HepG2 (cell line): ENCODE measurements around the gene DCTN3. TPM values are rescaled to one million over a fixed set of nuclear protein-coding genes. Genes with fewer than 3 reads are reported as not detected.
A peak's percentile ranks its signal among the peaks of the same experiment; 100 is the strongest.

ENCODE experiments used
- AHR ChIP-seq: IDR thresholded peaks from 2 replicates; pipeline ENCODE4 v1.6.1; 2018; ENCODE audit warnings: missing genetic modification reagents, missing compliant biosample characterization
- CENPT ChIP-seq: sonication (generic); formaldehyde crosslinking; IDR thresholded peaks from 2 replicates; pipeline ENCODE4 v1.8.0; 2022; ENCODE audit warnings: low read depth, mild to moderate bottlenecking, moderate library complexity, missing genetic modification reagents
- ETV6 ChIP-seq: sonication (generic); formaldehyde crosslinking; conservative IDR thresholded peaks from 2 replicates; pipeline ENCODE4 v1.4.0; 2020; ENCODE audit warnings: missing genetic modification reagents
- MAFG ChIP-seq: sonication (generic); formaldehyde crosslinking; IDR thresholded peaks from 2 replicates; pipeline ENCODE4 v1.5.1; 2020; ENCODE audit warnings: mild to moderate bottlenecking, missing genetic modification reagents
- MAFK ChIP-seq, 2 experiments: IDR thresholded peaks in 1 of 2; conservative IDR thresholded peaks in 1 of 2; 2 replicates each; pipeline ENCODE4 v1.6.1; 2011; ENCODE audit warnings: improper control_type of control experiment in 2 of 2, low read length in 2 of 2
- MED13 ChIP-seq: sonication (generic); formaldehyde crosslinking; IDR thresholded peaks from 2 replicates; pipeline ENCODE4 v1.5.0; 2020; ENCODE audit warnings: missing genetic modification reagents
- RAD51 ChIP-seq: fragments of 450-650 bp; IDR thresholded peaks from 2 replicates; pipeline ENCODE4 v1.6.1; 2016; ENCODE audit warnings: borderline replicate concordance
- RXRA ChIP-seq: sonication (generic); formaldehyde crosslinking; IDR thresholded peaks from 2 replicates; pipeline ENCODE4 v1.5.1; 2020; ENCODE audit warnings: missing genetic modification reagents
- ZNF205 ChIP-seq: IDR thresholded peaks from 2 replicates; pipeline ENCODE4 v1.6.1; 2018; ENCODE audit warnings: missing biosample characterization, missing genetic modification reagents
- ZNF550 ChIP-seq: sonication (generic); formaldehyde crosslinking; IDR thresholded peaks from 2 replicates; pipeline ENCODE4 v1.4.0; 2020; ENCODE audit warnings: mild to moderate bottlenecking, missing genetic modification reagents, borderline replicate concordance
- ZNF746 ChIP-seq: sonication (generic); formaldehyde crosslinking; IDR thresholded peaks from 2 replicates; pipeline ENCODE4 v1.8.0; 2022; ENCODE audit warnings: mild to moderate bottlenecking, missing genetic modification reagents
- ZNF879 ChIP-seq: sonication (generic); formaldehyde crosslinking; IDR thresholded peaks from 2 replicates; pipeline ENCODE4 v1.8.1; 2023; ENCODE audit warnings: missing genetic modification reagents
- ZNF883 ChIP-seq: sonication (generic); formaldehyde crosslinking; IDR thresholded peaks from 2 replicates; pipeline ENCODE4 v1.5.1; 2020; ENCODE audit warnings: mild to moderate bottlenecking, missing genetic modification reagents; ENCODE audit errors: not compliant biosample characterization
- polyA plus RNA-seq, 8 experiments: library from polyadenylated mRNA; depleted of rRNA in 3 of 8; stranded (reverse) in 7 of 8; unstranded in 1 of 8; fragments of >200 nt; fragmentation: Illumina TruSeq in 4 of 8; extraction: Trizol in 4 of 8; gene quantifications; 2 replicates each; pipeline versions ENCODE4 v1.2.1 to v1.2.3, GENCODE V29; 2011 to 2016; ENCODE audit warnings: low read depth in 4 of 8, missing spikeins in 1 of 8, mixed read lengths in 1 of 8; ENCODE audit not compliant: insufficient read depth in 1 of 8
- total RNA-seq, 5 experiments: library from RNA; depleted of rRNA; stranded (reverse); fragments of >200 nt; fragmentation: Illumina TruSeq; extraction: Trizol; gene quantifications; 2 replicates each; pipeline ENCODE4 v1.2.3, GENCODE V29; 2016; ENCODE audit warnings: low read depth in 1 of 5
- TF ChIP-seq, protein P1 (sequence below): sonication (generic); formaldehyde crosslinking; IDR thresholded peaks from 2 replicates; pipeline ENCODE4 v1.4.0; 2020; ENCODE audit warnings: missing genetic modification reagents
- TF ChIP-seq, protein P2 (sequence below): sonication (generic); formaldehyde crosslinking; IDR thresholded peaks from 2 replicates; pipeline ENCODE4 v1.9.0; 2021; ENCODE audit warnings: missing genetic modification reagents, borderline replicate concordance
- TF ChIP-seq, protein P3 (sequence below): sonication (generic); formaldehyde crosslinking; IDR thresholded peaks from 2 replicates; pipeline ENCODE4 v1.9.0; 2021; ENCODE audit warnings: mild to moderate bottlenecking, missing genetic modification reagents

Gene DCTN3
- total and polyA plus RNA-seq, 2 of the 13 experiments (the other 11 are each of a cell fraction or from before 2014, with no cell fraction given), result 27.4 to 34.5 TPM

- TF ChIP-seq MAFG (CRISPR knock-in tag), result no peak
- TF ChIP-seq ZNF550 (CRISPR knock-in tag), result no peak
- TF ChIP-seq ETV6, result 0 out of 2 replicates have a peak, but pooled peaks have one; percentile 17
- TF ChIP-seq AHR, result no peak
- TF ChIP-seq RXRA, result peak; percentile 77
- TF ChIP-seq, protein P1, sequence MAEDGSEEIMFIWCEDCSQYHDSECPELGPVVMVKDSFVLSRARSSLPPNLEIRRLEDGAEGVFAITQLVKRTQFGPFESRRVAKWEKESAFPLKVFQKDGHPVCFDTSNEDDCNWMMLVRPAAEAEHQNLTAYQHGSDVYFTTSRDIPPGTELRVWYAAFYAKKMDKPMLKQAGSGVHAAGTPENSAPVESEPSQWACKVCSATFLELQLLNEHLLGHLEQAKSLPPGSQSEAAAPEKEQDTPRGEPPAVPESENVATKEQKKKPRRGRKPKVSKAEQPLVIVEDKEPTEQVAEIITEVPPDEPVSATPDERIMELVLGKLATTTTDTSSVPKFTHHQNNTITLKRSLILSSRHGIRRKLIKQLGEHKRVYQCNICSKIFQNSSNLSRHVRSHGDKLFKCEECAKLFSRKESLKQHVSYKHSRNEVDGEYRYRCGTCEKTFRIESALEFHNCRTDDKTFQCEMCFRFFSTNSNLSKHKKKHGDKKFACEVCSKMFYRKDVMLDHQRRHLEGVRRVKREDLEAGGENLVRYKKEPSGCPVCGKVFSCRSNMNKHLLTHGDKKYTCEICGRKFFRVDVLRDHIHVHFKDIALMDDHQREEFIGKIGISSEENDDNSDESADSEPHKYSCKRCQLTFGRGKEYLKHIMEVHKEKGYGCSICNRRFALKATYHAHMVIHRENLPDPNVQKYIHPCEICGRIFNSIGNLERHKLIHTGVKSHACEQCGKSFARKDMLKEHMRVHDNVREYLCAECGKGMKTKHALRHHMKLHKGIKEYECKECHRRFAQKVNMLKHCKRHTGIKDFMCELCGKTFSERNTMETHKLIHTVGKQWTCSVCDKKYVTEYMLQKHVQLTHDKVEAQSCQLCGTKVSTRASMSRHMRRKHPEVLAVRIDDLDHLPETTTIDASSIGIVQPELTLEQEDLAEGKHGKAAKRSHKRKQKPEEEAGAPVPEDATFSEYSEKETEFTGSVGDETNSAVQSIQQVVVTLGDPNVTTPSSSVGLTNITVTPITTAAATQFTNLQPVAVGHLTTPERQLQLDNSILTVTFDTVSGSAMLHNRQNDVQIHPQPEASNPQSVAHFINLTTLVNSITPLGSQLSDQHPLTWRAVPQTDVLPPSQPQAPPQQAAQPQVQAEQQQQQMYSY, result peak; percentile 68; the same call in 1 of the 2 replicates
- no peak for TF ChIP-seq ZNF883
- TF ChIP-seq CENPT (CRISPR knock-in tag), result peak; percentile 63; the same call in 1 of the 2 replicates
- TF ChIP-seq, protein P2, sequence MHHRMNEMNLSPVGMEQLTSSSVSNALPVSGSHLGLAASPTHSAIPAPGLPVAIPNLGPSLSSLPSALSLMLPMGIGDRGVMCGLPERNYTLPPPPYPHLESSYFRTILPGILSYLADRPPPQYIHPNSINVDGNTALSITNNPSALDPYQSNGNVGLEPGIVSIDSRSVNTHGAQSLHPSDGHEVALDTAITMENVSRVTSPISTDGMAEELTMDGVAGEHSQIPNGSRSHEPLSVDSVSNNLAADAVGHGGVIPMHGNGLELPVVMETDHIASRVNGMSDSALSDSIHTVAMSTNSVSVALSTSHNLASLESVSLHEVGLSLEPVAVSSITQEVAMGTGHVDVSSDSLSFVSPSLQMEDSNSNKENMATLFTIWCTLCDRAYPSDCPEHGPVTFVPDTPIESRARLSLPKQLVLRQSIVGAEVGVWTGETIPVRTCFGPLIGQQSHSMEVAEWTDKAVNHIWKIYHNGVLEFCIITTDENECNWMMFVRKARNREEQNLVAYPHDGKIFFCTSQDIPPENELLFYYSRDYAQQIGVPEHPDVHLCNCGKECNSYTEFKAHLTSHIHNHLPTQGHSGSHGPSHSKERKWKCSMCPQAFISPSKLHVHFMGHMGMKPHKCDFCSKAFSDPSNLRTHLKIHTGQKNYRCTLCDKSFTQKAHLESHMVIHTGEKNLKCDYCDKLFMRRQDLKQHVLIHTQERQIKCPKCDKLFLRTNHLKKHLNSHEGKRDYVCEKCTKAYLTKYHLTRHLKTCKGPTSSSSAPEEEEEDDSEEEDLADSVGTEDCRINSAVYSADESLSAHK (CRISPR knock-in tag), result peak; percentile 42; the same call in 1 of the 2 replicates
- peak; percentile 89 for TF ChIP-seq RAD51
- TF ChIP-seq, protein P3, sequence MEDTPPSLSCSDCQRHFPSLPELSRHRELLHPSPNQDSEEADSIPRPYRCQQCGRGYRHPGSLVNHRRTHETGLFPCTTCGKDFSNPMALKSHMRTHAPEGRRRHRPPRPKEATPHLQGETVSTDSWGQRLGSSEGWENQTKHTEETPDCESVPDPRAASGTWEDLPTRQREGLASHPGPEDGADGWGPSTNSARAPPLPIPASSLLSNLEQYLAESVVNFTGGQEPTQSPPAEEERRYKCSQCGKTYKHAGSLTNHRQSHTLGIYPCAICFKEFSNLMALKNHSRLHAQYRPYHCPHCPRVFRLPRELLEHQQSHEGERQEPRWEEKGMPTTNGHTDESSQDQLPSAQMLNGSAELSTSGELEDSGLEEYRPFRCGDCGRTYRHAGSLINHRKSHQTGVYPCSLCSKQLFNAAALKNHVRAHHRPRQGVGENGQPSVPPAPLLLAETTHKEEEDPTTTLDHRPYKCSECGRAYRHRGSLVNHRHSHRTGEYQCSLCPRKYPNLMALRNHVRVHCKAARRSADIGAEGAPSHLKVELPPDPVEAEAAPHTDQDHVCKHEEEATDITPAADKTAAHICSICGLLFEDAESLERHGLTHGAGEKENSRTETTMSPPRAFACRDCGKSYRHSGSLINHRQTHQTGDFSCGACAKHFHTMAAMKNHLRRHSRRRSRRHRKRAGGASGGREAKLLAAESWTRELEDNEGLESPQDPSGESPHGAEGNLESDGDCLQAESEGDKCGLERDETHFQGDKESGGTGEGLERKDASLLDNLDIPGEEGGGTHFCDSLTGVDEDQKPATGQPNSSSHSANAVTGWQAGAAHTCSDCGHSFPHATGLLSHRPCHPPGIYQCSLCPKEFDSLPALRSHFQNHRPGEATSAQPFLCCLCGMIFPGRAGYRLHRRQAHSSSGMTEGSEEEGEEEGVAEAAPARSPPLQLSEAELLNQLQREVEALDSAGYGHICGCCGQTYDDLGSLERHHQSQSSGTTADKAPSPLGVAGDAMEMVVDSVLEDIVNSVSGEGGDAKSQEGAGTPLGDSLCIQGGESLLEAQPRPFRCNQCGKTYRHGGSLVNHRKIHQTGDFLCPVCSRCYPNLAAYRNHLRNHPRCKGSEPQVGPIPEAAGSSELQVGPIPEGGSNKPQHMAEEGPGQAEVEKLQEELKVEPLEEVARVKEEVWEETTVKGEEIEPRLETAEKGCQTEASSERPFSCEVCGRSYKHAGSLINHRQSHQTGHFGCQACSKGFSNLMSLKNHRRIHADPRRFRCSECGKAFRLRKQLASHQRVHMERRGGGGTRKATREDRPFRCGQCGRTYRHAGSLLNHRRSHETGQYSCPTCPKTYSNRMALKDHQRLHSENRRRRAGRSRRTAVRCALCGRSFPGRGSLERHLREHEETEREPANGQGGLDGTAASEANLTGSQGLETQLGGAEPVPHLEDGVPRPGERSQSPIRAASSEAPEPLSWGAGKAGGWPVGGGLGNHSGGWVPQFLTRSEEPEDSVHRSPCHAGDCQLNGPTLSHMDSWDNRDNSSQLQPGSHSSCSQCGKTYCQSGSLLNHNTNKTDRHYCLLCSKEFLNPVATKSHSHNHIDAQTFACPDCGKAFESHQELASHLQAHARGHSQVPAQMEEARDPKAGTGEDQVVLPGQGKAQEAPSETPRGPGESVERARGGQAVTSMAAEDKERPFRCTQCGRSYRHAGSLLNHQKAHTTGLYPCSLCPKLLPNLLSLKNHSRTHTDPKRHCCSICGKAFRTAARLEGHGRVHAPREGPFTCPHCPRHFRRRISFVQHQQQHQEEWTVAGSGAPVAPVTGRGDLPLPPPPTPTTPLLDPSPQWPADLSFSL (CRISPR knock-in tag), result peak; percentile 60; the same call in 1 of the 2 replicates
- TF ChIP-seq MED13, result no peak
- TF ChIP-seq ZNF205, result peak; percentile 67; the same call in 1 of the 2 replicates
- TF ChIP-seq MAFK (conservative IDR thresholded peaks at IDR 0.05 in 1 of 2, IDR thresholded peaks at IDR 0.05 in 1 of 2; ENCODE audit: low read length in 2 of 2), result no peak
- peak; percentile 61; the same call in 1 of the 2 replicates for TF ChIP-seq ZNF746 (CRISPR knock-in tag)
- TF ChIP-seq ZNF879 (CRISPR knock-in tag), result 0 out of 2 replicates have a peak, but pooled peaks have one; percentile 40
These were observed 26.2 kb upstream of the DCTN3 start, which contains the start of gene GALT (continued) for GRCh38 chr9:34646211-34647083.
